ENCODE data around the gene COL23A1. TPM values are rescaled to one million over a fixed set of nuclear protein-coding genes. Genes with fewer than 3 reads are reported as not detected.

Gene COL23A1
- total RNA-seq, 1 donor from 2014 or later = 4.3 TPM

DNA sequence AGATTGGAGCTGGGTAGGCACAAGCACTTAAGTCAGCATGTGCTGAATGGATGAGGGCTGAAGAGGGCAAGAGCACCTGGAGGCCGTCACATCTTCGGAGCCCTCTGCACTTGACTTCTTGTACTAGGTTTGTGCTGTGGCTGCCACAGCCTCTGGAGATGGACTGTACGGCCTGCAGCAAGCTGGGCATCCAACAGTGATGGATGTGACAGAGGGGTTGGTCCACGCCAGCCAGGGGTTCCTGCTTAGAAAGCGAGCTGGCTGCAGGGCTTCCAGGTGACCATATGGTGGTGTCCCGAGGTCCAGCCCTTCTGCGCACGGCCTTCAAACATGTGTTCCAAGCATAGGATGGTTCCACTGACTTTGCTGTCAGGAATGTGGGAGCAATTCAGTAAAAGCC, 292.4 kb downstream of the COL23A1 start:
- Histone ChIP-seq H3K4me3 (no peak overlapping the region), H3K27me3 (no peaks in the 10 kb centered on the region), H3K36me3 (no peaks in the 10 kb centered on the region), H3K4me1 (no peaks in the 10 kb centered on the region), H3K27ac (no peak overlapping the region), H3K9me3 (no peaks in the 10 kb centered on the region)
- TF ChIP-seq, protein P1, sequence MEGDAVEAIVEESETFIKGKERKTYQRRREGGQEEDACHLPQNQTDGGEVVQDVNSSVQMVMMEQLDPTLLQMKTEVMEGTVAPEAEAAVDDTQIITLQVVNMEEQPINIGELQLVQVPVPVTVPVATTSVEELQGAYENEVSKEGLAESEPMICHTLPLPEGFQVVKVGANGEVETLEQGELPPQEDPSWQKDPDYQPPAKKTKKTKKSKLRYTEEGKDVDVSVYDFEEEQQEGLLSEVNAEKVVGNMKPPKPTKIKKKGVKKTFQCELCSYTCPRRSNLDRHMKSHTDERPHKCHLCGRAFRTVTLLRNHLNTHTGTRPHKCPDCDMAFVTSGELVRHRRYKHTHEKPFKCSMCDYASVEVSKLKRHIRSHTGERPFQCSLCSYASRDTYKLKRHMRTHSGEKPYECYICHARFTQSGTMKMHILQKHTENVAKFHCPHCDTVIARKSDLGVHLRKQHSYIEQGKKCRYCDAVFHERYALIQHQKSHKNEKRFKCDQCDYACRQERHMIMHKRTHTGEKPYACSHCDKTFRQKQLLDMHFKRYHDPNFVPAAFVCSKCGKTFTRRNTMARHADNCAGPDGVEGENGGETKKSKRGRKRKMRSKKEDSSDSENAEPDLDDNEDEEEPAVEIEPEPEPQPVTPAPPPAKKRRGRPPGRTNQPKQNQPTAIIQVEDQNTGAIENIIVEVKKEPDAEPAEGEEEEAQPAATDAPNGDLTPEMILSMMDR (IDR thresholded peaks at IDR 0.05) = no peak
- DNase-seq (ENCODE audit: low spot score in 2 of 2) = no peak
- intact Hi-C loops (cut with DNase I) = no loop called here

DNA sequence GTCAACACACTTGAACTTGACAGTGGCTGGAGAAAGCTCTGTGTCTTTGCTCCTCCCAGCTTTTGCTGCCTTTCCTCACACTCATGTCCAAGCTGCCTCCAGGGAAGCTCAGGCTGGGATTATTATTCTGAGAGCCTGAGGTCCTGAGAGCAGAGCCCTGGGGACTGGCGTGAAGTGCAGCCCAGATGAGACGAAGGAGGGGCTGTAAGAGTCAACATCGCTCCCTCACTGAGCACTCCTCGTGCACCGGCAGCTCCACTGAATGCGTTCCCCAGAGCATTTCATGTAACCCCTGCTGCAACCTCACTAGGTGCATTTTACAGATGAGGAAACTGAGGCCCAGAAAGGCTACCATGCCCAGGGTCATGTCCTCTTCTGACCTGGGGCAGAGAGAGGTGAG, 294.1 kb downstream of the COL23A1 start:
- Histone ChIP-seq H3K4me1 (no peaks in the 10 kb centered on the region), H3K27me3 (no peaks in the 10 kb centered on the region), H3K4me3 (no peak overlapping the region), H3K9me3 (no peaks in the 10 kb centered on the region), H3K27ac (no peak overlapping the region), H3K36me3 (no peaks in the 10 kb centered on the region)
- TF ChIP-seq, protein P1 (IDR thresholded peaks at IDR 0.05) = no peak
- intact Hi-C loops (cut with DNase I) = no loop called here
- no peak for DNase-seq (ENCODE audit: low spot score in 2 of 2)

DNA sequence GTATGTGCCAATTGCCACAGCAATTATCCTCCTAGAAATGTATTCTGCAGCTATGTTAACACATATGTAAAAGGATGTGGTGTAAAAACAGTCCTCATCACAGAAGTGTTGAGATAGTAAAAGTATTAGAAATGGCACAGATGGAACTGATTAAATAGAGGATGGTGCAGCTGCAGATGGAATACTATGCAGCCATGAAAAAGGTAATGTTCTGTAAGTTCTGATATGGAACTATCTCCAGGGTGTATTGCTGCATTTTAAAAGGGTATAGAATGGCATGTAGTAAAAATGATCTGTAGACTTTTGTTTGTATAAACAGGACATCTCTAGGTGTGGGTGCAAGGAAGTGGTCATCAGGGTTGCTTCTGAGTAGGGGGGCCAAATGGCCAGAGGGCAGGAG, 294.6 kb downstream of the COL23A1 start:
- Histone ChIP-seq H3K27ac (no peak overlapping the region), H3K4me1 (no peaks in the 10 kb centered on the region), H3K27me3 (no peaks in the 10 kb centered on the region), H3K9me3 (no peaks in the 10 kb centered on the region), H3K36me3 (no peaks in the 10 kb centered on the region), H3K4me3 (no peak overlapping the region)
- DNase-seq (ENCODE audit: low spot score in 2 of 2) = no peak
- intact Hi-C loops (cut with DNase I) = no loop called here
- TF ChIP-seq, protein P1 (IDR thresholded peaks at IDR 0.05) = no peak

DNA sequence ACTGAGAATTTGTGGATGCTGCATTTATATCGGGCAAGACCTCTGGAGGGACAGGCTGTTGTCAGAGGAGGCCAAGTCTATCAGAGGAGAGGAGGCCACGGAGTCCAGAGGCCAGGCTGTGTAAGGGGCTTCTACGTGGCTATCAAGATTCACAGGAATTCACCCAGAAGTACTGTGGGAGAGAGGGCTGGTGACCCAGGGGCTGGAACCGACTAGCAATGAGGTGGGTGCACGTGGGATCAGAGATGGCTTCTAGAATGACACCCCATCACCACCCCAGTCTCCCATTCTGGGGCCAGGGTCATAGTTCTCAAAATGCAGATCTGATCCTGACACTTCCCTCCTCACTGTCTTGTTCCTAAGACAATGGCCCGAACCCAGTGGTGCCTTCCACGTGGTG, 296.4 kb downstream of the COL23A1 start:
- Histone ChIP-seq H3K27ac (no peak overlapping the region), H3K9me3 (no peaks in the 10 kb centered on the region), H3K27me3 (no peaks in the 10 kb centered on the region), H3K4me1 (no peaks in the 10 kb centered on the region), H3K4me3 (no peak overlapping the region), H3K36me3 (no peaks in the 10 kb centered on the region)
- TF ChIP-seq, protein P1 (IDR thresholded peaks at IDR 0.05) = no peak
- no peak for DNase-seq (ENCODE audit: low spot score in 2 of 2)
- intact Hi-C loops (cut with DNase I) = no loop called here

DNA sequence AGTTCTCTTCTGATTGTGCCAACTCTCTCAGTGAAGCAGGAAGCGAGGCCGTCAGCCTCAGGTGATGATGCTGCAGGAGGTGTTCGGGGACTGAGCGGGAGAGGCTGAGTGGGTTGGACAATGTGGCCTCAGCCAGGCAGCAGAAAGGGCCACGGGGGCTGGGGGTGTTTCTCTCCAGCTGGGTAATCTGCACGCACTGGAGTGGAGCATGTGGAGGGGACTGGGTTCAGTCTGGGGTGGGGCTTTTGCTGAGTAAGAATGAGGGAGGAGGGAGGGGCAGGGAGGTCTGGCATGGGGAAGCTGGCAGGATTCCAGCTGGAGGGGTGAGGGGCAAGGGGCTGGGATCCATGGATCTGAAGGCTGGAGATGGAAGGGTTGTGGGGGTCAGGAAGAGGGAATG, 296.8 kb downstream of the COL23A1 start:
- DNase-seq (ENCODE audit: low spot score in 2 of 2) = no peak
- Histone ChIP-seq H3K27me3 (no peaks in the 10 kb centered on the region), H3K9me3 (no peaks in the 10 kb centered on the region), H3K36me3 (no peaks in the 10 kb centered on the region), H3K27ac (no peak overlapping the region), H3K4me1 (no peaks in the 10 kb centered on the region), H3K4me3 (no peak overlapping the region)
- TF ChIP-seq, protein P1 (IDR thresholded peaks at IDR 0.05) = no peak
- intact Hi-C loops (cut with DNase I) = no loop called here

DNA sequence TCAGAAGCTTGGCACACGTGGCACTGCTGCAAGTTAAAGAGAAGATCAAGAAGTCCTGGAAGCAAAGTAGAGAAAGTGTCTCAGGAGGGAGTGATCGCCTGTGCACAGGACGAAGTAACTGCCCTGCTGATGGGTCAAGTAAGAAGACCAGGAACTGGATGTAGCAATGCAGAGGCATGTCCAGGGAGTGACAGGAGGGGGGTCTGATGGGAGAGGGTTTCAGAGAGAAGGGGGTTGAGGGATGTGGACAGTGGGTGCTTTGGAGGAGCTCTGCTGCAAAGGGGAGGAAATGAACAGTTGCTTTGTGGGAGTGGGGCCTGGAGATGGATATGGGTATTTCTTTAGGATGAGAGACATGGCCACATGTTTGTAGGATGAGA, 297.4 kb downstream of the COL23A1 start:
- Histone ChIP-seq H3K36me3 (no peaks in the 10 kb centered on the region), H3K4me1 (no peaks in the 10 kb centered on the region), H3K27me3 (no peaks in the 10 kb centered on the region), H3K27ac (no peak overlapping the region), H3K9me3 (no peaks in the 10 kb centered on the region), H3K4me3 (no peak overlapping the region)
- DNase-seq (ENCODE audit: low spot score in 2 of 2) = no peak
- intact Hi-C loops (cut with DNase I) = no loop called here
- TF ChIP-seq, protein P1 (IDR thresholded peaks at IDR 0.05) = no peak

All from ascending aorta (tissue), 2 donors.